Spleen (tissue), 11 donors: ENCODE measurements around the gene NRIP3. TPM values are rescaled to one million over a fixed set of nuclear protein-coding genes. Genes with fewer than 3 reads are reported as not detected.

ENCODE experiments used
- DNase-seq: peaks from one replicate; pipeline ENCODE4 v3.0.0-alpha.2; 2020
- H3K27ac ChIP-seq, 8 donors: fragments of 200-600 bp; sonication (generic) in 7 of 8; 1 replicate in 4 of 8; 2 replicates in 4 of 8; pipeline versions ENCODE4 v1.5.0 to v1.8.0; 2016 to 2021; ENCODE audit warnings: inconsistent platforms in 4 of 8, mild to moderate bottlenecking in 4 of 8, moderate library complexity in 1 of 8
- H3K27me3 ChIP-seq, 7 donors: fragments of 200-600 bp; sonication (generic) in 6 of 7; replicated peaks in 1 of 7; 1 replicate in 4 of 7; 2 replicates in 3 of 7; pipeline versions ENCODE4 v1.5.0 to v1.8.0; 2016 to 2021; ENCODE audit warnings: inconsistent platforms in 3 of 7, mild to moderate bottlenecking in 1 of 7
- H3K36me3 ChIP-seq, 6 donors: fragments of 200-600 bp; sonication (generic) in 5 of 6; 1 replicate in 4 of 6; 2 replicates in 2 of 6; pipeline versions ENCODE4 v1.5.0 to v1.8.0; 2016 to 2021; ENCODE audit warnings: inconsistent platforms in 2 of 6
- H3K4me1 ChIP-seq, 6 donors: fragments of 200-600 bp; sonication (generic) in 5 of 6; 1 replicate in 3 of 6; 2 replicates in 3 of 6; pipeline versions ENCODE4 v1.5.0 to v1.8.0; 2016 to 2021; ENCODE audit warnings: inconsistent platforms in 3 of 6
- H3K4me3 ChIP-seq, 8 donors: fragments of 200-600 bp; sonication (generic) in 7 of 8; 1 replicate in 4 of 8; 2 replicates in 4 of 8; pipeline versions ENCODE4 v1.5.0 to v1.8.0; 2016 to 2021; ENCODE audit warnings: inconsistent platforms in 4 of 8, mild to moderate bottlenecking in 4 of 8, moderate library complexity in 2 of 8
- H3K9me3 ChIP-seq, 8 donors: fragments of 200-600 bp; sonication (generic) in 7 of 8; 1 replicate in 4 of 8; 2 replicates in 4 of 8; pipeline versions ENCODE4 v1.5.0 to v1.8.0; 2016 to 2021; ENCODE audit warnings: inconsistent platforms in 4 of 8
- POLR2A ChIP-seq, 3 donors: fragments of 450-650 bp; IDR thresholded peaks; one replicate each; pipeline ENCODE4 v1.5.1; 2017; ENCODE audit warnings: antibody characterized with exemption in 3 of 3, mild to moderate bottlenecking in 1 of 3
- POLR2AphosphoS5 ChIP-seq, 3 donors: sonication (generic); formaldehyde crosslinking; IDR thresholded peaks; one replicate each; pipeline ENCODE4 v1.5.1; 2017; ENCODE audit warnings: antibody characterized with exemption in 3 of 3
- WGBS, 5 donors: extraction: QIAGEN DNeasy Blood & Tissue Kit in 3 of 5; methylation state at CpG; one replicate each; pipeline versions ENCODE4 v1.1.5 to v1.1.7; 2013 to 2018; 5-methylcytosine and 5-hydroxymethylcytosine counted together
- intact Hi-C: fragments of 100-400 bp; cut with DNase I; formaldehyde crosslinking; loops from one replicate; pipeline ENCODE4 v1.15.0; 2023; ENCODE audit warnings: low total_unique reads
- polyA plus RNA-seq, 3 donors: library from polyadenylated mRNA; stranded (reverse); fragments of 200-250 nt; gene quantifications; one replicate each; pipeline ENCODE4 v1.2.1, GENCODE V29; 2013
- total RNA-seq, 7 donors: library from RNA; depleted of rRNA in 3 of 7; stranded (reverse); fragments of >200 nt in 3 of 7; fragmentation: NEBNext Ultra II Directional in 4 of 7; extraction: Animal tissue kit (Norgen Biotek cat#: 25700) in 4 of 7; gene quantifications; one replicate each; pipeline versions ENCODE4 v1.1.0 to v1.2.1, GENCODE V29; 2016 to 2021
- TF ChIP-seq, protein P1 (sequence below), 11 experiments: fragments of 200-600 bp in 7 of 11; fragments of 450-650 bp in 4 of 11; sonication (generic) in 4 of 11; IDR thresholded peaks in 8 of 11; conservative IDR thresholded peaks in 3 of 11; 1 replicate in 7 of 11; 2 replicates in 4 of 11; pipeline versions ENCODE4 v1.4.0 to v1.8.0; 2016 to 2021; ENCODE audit warnings: antibody characterized with exemption in 11 of 11, inconsistent platforms in 4 of 11, mild to moderate bottlenecking in 1 of 11
- donor health status: healthy with polysubstance abuse.
- donor health status: DM: no; HTN: no; CAD: no; lungs with moderate emphysema.
- donor health status: DM: no; HTN: no; CAD: no.
- donor health status: Bipolar disorder and iron deficiency.
- donor health status: healthy.
- donor health status: DM: no; HTN: no; CAD: no.
- donor health status: DM: yes; HTN: yes; CAD: no.

The NRIP3 gene
- total and polyA plus RNA-seq, 10 donors: 0.02 to 1.8 (median 0.58) TPM

- Histone ChIP-seq H3K4me3 (no peak overlapping the region), H3K27ac (peak overlapping the region in 2 of 8 donors; percentile 66 to 71), H3K9me3 (no peaks in the 10 kb centered on the region), H3K36me3 (no peaks in the 10 kb centered on the region), H3K4me1 (peaks cover 0 to 20% (median 4%) of the 10 kb centered on the region in 6 donors), H3K27me3 (peaks cover 0 to 4% (median 0%) of the 10 kb centered on the region in 7 donors)
- TF ChIP-seq POLR2A (IDR thresholded peaks at IDR 0.05) (no peak), POLR2AphosphoS5 (IDR thresholded peaks at IDR 0.05) (no peak)
- TF ChIP-seq, protein P1, sequence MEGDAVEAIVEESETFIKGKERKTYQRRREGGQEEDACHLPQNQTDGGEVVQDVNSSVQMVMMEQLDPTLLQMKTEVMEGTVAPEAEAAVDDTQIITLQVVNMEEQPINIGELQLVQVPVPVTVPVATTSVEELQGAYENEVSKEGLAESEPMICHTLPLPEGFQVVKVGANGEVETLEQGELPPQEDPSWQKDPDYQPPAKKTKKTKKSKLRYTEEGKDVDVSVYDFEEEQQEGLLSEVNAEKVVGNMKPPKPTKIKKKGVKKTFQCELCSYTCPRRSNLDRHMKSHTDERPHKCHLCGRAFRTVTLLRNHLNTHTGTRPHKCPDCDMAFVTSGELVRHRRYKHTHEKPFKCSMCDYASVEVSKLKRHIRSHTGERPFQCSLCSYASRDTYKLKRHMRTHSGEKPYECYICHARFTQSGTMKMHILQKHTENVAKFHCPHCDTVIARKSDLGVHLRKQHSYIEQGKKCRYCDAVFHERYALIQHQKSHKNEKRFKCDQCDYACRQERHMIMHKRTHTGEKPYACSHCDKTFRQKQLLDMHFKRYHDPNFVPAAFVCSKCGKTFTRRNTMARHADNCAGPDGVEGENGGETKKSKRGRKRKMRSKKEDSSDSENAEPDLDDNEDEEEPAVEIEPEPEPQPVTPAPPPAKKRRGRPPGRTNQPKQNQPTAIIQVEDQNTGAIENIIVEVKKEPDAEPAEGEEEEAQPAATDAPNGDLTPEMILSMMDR (IDR thresholded peaks at IDR 0.05 in 8 of 11, conservative IDR thresholded peaks at IDR 0.05 in 3 of 11): no peak
- 94 to 97% (median 96%) methylated on average over 15 to 19 of the region's 19 CpGs for WGBS, 5 donors
- intact Hi-C loops: no loop called here
- no peak for DNase-seq
Measured at GRCh38 chr11:9039863-9040262, 36.1 kb upstream of the NRIP3 start.

- WGBS, 5 donors: 76 to 92% (median 82%) methylated on average over 9 of the region's 9 CpGs
- intact Hi-C loops: no loop called here
- no peak for TF ChIP-seq POLR2AphosphoS5 (IDR thresholded peaks at IDR 0.05)
- TF ChIP-seq, protein P1 (IDR thresholded peaks at IDR 0.05 in 8 of 11, conservative IDR thresholded peaks at IDR 0.05 in 3 of 11): no peak
- TF ChIP-seq POLR2A (IDR thresholded peaks at IDR 0.05): no peak
Measured at GRCh38 chr11:9039198-9039597, 35.4 kb upstream of the NRIP3 start.

GRCh38 chr11:9038541-9038940 lies 34.7 kb upstream of the NRIP3 start:
- Histone ChIP-seq H3K36me3 (no peaks in the 10 kb centered on the region), H3K4me1 (peaks cover 0 to 20% (median 4%) of the 10 kb centered on the region in 6 donors), H3K27ac (peak overlapping the region in 5 of 8 donors; percentile 34 to 71 (median 64)), H3K9me3 (no peaks in the 10 kb centered on the region), H3K27me3 (peaks cover 0 to 4% (median 0%) of the 10 kb centered on the region in 7 donors), H3K4me3 (no peak overlapping the region)
- intact Hi-C loops: no loop called here
- no peak for DNase-seq
- WGBS, 5 donors: 91 to 94% (median 92%) methylated on average over 3 of the region's 3 CpGs
- no peak for TF ChIP-seq POLR2AphosphoS5 (IDR thresholded peaks at IDR 0.05)
- TF ChIP-seq, protein P1 (IDR thresholded peaks at IDR 0.05 in 8 of 11, conservative IDR thresholded peaks at IDR 0.05 in 3 of 11): no peak
- TF ChIP-seq POLR2A (IDR thresholded peaks at IDR 0.05): no peak

More at GRCh38 chr11:9039198-9039597, 35.4 kb upstream of the NRIP3 start:
- Histone ChIP-seq H3K27me3 (peaks cover 0 to 4% (median 0%) of the 10 kb centered on the region in 7 donors), H3K27ac (peak overlapping the region in 4 of 8 donors; percentile 58 to 71 (median 65)), H3K4me3 (no peak overlapping the region), H3K4me1 (peaks cover 0 to 20% (median 4%) of the 10 kb centered on the region in 6 donors), H3K9me3 (no peaks in the 10 kb centered on the region), H3K36me3 (no peaks in the 10 kb centered on the region)
- DNase-seq: no peak

GRCh38 chr11:9037963-9038362 lies 34.2 kb upstream of the NRIP3 start:
- intact Hi-C loops: no loop called here
- peaks cover 0 to 20% (median 4%) of the 10 kb centered on the region in 6 donors for H3K4me1 ChIP-seq
- 63 to 78% (median 68%) methylated on average over 1 of the region's 1 CpG for WGBS, 5 donors

More at GRCh38 chr11:9037963-9038362, 34.2 kb upstream of the NRIP3 start:
- DNase-seq: no peak
- H3K27ac ChIP-seq: peak overlapping the region in 5 of 8 donors; percentile 34 to 71 (median 63)
- H3K4me3 ChIP-seq: no peak overlapping the region
- H3K9me3 ChIP-seq: no peaks in the 10 kb centered on the region
- TF ChIP-seq, protein P1 (IDR thresholded peaks at IDR 0.05 in 8 of 11, conservative IDR thresholded peaks at IDR 0.05 in 3 of 11): no peak
- TF ChIP-seq POLR2AphosphoS5 (IDR thresholded peaks at IDR 0.05) (no peak), POLR2A (IDR thresholded peaks at IDR 0.05) (no peak)
- no peaks in the 10 kb centered on the region for H3K36me3 ChIP-seq
- H3K27me3 ChIP-seq: peaks cover 0 to 4% (median 0%) of the 10 kb centered on the region in 7 donors
